ENCODE measurements around the gene SLC7A14. TPM values are rescaled to one million over a fixed set of nuclear protein-coding genes. Genes with fewer than 3 reads are reported as not detected.

The SLC7A14 gene
- total RNA-seq, 1 experiment from 2014 or later = not detected

DNA sequence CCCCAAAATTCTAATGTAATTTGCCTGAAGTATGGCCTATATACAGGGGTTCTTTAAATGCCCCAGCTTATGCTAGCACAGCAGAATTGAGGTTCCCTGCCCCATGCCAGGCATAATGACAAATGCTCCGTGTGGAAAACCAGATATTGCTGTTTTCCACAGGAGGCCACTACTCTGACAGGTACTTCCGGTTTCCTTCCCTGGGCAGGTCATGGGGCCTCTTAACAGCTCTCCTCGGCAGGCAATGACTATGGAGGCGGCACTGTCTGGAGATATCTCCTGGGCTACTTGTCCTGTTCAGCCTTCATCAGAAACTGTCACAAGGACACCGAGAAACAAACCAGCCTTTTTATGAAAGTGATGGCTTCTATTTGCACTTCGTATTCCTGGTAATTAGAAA, 54.8 kb downstream of the SLC7A14 start:
- H3K27me3 Mint-ChIP-seq (ENCODE audit: unreplicated experiment) = peaks cover 63% of the 10 kb centered on the region
- no peak for DNase-seq
- H3K9me3 Mint-ChIP-seq (ENCODE audit: low read depth, unreplicated experiment) = no peaks in the 10 kb centered on the region
- TF ChIP-seq, protein P1, sequence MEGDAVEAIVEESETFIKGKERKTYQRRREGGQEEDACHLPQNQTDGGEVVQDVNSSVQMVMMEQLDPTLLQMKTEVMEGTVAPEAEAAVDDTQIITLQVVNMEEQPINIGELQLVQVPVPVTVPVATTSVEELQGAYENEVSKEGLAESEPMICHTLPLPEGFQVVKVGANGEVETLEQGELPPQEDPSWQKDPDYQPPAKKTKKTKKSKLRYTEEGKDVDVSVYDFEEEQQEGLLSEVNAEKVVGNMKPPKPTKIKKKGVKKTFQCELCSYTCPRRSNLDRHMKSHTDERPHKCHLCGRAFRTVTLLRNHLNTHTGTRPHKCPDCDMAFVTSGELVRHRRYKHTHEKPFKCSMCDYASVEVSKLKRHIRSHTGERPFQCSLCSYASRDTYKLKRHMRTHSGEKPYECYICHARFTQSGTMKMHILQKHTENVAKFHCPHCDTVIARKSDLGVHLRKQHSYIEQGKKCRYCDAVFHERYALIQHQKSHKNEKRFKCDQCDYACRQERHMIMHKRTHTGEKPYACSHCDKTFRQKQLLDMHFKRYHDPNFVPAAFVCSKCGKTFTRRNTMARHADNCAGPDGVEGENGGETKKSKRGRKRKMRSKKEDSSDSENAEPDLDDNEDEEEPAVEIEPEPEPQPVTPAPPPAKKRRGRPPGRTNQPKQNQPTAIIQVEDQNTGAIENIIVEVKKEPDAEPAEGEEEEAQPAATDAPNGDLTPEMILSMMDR (IDR thresholded peaks at IDR 0.05; ENCODE audit: unreplicated experiment) = no peak
- CTCF ChIA-PET = no interaction called here
- peaks cover 5% of the 10 kb centered on the region for H3K36me3 Mint-ChIP-seq (ENCODE audit: insufficient read depth, unreplicated experiment)
- no peak overlapping the region for H3K4me3 Mint-ChIP-seq (ENCODE audit: low read depth, unreplicated experiment)
- H3K27ac Mint-ChIP-seq (ENCODE audit: unreplicated experiment) = no peak overlapping the region
- H3K4me1 Mint-ChIP-seq (ENCODE audit: low read depth, unreplicated experiment) = no peaks in the 10 kb centered on the region
- intact Hi-C loops (cut with micrococcal nuclease; ENCODE audit: unreplicated experiment) = no loop called here
- BruUV-seq (replicated peaks) = no TSS peak

DNA sequence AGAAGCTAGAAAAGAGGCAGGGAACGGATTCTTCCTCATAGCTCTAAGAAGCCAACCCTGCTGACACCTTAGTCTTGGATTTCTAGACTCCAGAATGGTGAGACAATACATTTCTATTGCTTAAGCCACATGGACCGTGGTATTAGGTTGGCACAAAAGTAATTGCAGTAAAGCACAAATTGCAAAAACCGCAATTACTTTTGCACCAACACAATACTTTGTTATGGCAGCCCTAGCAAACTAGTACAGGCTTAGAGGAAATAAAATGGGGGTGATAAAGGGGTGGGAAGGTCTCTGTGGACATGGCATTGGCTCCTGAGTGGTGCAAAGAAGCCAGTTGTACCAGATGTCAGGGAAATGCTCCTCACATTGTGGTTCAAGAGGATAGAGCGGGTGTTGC, 56.0 kb downstream of the SLC7A14 start:
- CTCF ChIA-PET = interaction anchor here (0.6 kb wide), 1 partner anchor 9 kb away, joined by 3 read pairs; no protein-coding TSS in a partner anchor
- BruUV-seq (replicated peaks) = no TSS peak
- Mint-ChIP-seq H3K4me3 (ENCODE audit: low read depth, unreplicated experiment) (no peak overlapping the region), H3K4me1 (ENCODE audit: low read depth, unreplicated experiment) (no peaks in the 10 kb centered on the region), H3K9me3 (ENCODE audit: low read depth, unreplicated experiment) (no peaks in the 10 kb centered on the region), H3K27ac (ENCODE audit: unreplicated experiment) (no peak overlapping the region), H3K27me3 (ENCODE audit: unreplicated experiment) (peaks cover 51% of the 10 kb centered on the region), H3K36me3 (ENCODE audit: insufficient read depth, unreplicated experiment) (peaks cover 5% of the 10 kb centered on the region)
- no peak for DNase-seq
- TF ChIP-seq, protein P1 (IDR thresholded peaks at IDR 0.05; ENCODE audit: unreplicated experiment) = no peak
- intact Hi-C loops (cut with micrococcal nuclease; ENCODE audit: unreplicated experiment) = no loop called here

DNA sequence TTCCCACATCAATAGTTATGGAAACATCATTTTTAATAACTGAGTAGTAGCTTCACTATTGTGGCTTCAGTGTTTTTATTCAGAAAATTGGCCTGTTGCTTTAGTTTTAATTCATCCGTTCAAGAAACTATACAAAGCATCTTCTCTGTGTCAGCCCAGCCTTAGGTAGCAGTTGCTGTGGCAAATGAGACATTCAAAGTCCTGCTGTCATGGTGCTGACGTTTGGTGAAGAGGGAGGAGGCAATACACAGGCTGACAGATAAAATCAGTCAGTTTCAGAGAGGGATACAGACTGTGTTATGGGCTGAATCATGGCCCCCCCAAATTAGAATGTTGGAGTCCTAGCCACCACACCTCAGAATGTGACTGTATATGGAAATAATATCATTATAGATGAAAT, 56.5 kb downstream of the SLC7A14 start:
- intact Hi-C loops (cut with micrococcal nuclease; ENCODE audit: unreplicated experiment) = no loop called here
- H3K9me3 Mint-ChIP-seq (ENCODE audit: low read depth, unreplicated experiment) = no peaks in the 10 kb centered on the region
- no TSS peak for BruUV-seq (replicated peaks)
- DNase-seq = no peak
- TF ChIP-seq, protein P1 (IDR thresholded peaks at IDR 0.05; ENCODE audit: unreplicated experiment) = no peak
- peaks cover 5% of the 10 kb centered on the region for H3K36me3 Mint-ChIP-seq (ENCODE audit: insufficient read depth, unreplicated experiment)
- CTCF ChIA-PET = no interaction called here
- H3K4me3 Mint-ChIP-seq (ENCODE audit: low read depth, unreplicated experiment) = no peak overlapping the region
- H3K27me3 Mint-ChIP-seq (ENCODE audit: unreplicated experiment) = peaks cover 50% of the 10 kb centered on the region
- H3K27ac Mint-ChIP-seq (ENCODE audit: unreplicated experiment) = no peak overlapping the region
- H3K4me1 Mint-ChIP-seq (ENCODE audit: low read depth, unreplicated experiment) = no peaks in the 10 kb centered on the region

DNA sequence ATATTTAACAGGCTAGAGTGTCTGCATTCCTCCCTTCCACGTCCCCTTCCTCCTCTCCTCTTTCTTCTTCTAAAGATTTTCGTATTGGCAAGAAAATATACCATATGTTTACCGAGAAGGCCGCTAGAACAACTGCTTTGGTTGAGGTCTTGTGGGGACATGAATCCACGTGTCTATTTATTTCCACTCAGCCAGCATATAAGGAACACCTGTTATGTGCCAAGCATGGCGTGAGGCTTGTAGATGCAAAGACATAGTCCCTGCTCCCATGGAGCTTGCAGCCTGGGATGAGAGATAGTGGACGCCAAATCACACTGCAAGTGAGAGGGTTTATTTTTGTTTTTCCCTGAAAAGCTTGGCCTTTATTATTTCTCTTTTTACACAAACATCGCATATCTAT, 57.1 kb downstream of the SLC7A14 start:
- no peaks in the 10 kb centered on the region for H3K9me3 Mint-ChIP-seq (ENCODE audit: low read depth, unreplicated experiment)
- no peak overlapping the region for H3K27ac Mint-ChIP-seq (ENCODE audit: unreplicated experiment)
- TF ChIP-seq, protein P1 (IDR thresholded peaks at IDR 0.05; ENCODE audit: unreplicated experiment) = no peak
- peaks cover 50% of the 10 kb centered on the region for H3K27me3 Mint-ChIP-seq (ENCODE audit: unreplicated experiment)
- no TSS peak for BruUV-seq (replicated peaks)
- H3K4me3 Mint-ChIP-seq (ENCODE audit: low read depth, unreplicated experiment) = no peak overlapping the region
- DNase-seq = no peak
- H3K36me3 Mint-ChIP-seq (ENCODE audit: insufficient read depth, unreplicated experiment) = peaks cover 5% of the 10 kb centered on the region
- CTCF ChIA-PET = interaction anchor here (1.0 kb wide), 1 partner anchor 11 kb away, joined by 4 read pairs; no protein-coding TSS in a partner anchor
- intact Hi-C loops (cut with micrococcal nuclease; ENCODE audit: unreplicated experiment) = no loop called here
- no peaks in the 10 kb centered on the region for H3K4me1 Mint-ChIP-seq (ENCODE audit: low read depth, unreplicated experiment)
